ENCODE data around the gene CTIF.

Gene CTIF

DNA sequence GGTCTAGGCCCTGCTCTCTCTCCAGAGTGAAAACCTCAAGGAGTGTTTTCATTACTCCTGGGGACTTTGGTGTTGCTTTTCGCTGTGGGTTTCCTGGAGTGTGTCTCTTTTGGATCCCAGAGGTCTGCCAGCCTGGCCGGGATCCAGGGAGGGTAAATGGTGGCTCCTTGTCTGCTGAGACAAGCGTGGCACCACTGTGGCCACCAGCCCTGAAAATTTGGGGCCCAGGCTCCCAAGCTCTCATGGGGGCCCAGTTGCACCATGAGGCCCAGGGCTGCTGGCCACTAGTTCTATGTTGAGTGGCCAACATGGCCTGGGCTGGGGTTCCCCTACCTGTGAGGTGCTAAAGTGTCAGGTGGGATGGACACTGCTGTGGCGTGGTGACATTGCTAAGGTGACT, 144.8 kb downstream of the CTIF start:
- no peak for FAIRE-seq
- no peak for TF ChIP-seq SPI1 (IDR thresholded peaks at IDR 0.05; ENCODE audit: low read depth, low read length)
- no peak for TF ChIP-seq TAF1 (IDR thresholded peaks at IDR 0.05; ENCODE audit: low read depth, low read length)
- no peak for TF ChIP-seq POLR2A (IDR thresholded peaks at IDR 0.05; ENCODE audit: low read depth, low read length)
- no peak for TF ChIP-seq POU2F2 (IDR thresholded peaks at IDR 0.05; ENCODE audit: low read depth, low read length)
- TF ChIP-seq POLR2AphosphoS5 (IDR thresholded peaks at IDR 0.05; ENCODE audit: low read depth, low read length) = no peak
- no peak for TF ChIP-seq PAX5 (IDR thresholded peaks at IDR 0.05; ENCODE audit: insufficient read depth, low read length, severe bottlenecking)
- DNase-seq (ENCODE audit: insufficient read length, low spot score) = no peak

DNA sequence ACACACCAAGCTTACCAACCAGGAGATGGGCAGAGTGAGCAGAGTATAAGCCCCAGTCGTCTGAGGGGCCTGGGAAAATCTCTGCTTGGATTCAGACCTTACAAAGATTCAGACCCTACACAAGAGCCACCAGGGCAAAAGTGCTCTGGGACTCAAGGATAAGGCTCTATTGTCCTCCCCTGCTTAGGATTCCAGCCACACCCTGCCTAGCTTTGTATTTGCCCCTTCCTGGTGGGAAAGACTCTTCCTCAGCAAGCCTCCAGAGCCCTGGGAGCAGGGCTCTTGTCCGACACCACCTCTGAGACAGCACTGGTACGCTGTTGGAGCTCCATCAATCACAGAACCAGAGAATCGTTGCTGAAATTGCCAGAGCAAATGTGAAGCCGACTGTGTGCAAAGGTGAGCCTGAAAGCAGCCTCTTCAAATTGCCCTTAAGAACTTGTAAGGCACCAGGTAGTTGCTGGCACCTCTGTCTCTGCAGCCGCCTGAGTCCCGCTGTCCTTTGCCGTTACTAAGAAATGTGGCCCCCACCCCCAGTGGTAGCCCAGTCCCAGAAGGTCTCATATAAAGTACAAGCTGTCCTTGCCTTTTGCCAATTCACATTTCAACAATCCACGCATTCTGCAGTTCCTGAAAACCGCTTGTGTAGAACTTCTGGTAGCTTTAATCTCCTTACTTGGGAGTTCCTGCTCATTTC, 148.7 kb downstream of the CTIF start:
- DNase-seq (ENCODE audit: insufficient read length, low spot score) (no peak), FAIRE-seq (no peak)
- no peak for TF ChIP-seq POLR2AphosphoS5 (IDR thresholded peaks at IDR 0.05; ENCODE audit: low read depth, low read length)
- TF ChIP-seq PAX5 (IDR thresholded peaks at IDR 0.05; ENCODE audit: insufficient read depth, low read length, severe bottlenecking) = no peak

DNA sequence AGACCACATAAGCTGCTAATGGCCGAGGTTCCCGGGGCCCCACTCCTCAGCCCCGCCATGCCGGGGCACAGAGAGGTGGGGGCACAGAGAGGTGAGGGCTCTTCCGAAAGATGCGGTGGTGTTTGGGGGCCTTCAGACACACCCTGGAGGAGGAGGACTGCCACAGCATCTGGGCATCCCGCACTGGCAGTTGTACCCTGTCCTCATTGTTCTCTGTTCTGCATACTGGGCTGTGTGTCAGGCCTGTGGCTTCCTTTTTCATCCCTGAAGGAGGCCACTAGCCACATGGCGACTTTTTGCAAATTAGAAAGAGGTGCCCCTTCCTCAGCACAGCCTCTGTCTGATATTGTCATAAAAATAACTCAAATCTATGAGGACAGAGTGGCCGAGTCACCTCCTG, 150.1 kb downstream of the CTIF start:
- FAIRE-seq (no peak), DNase-seq (ENCODE audit: insufficient read length, low spot score) (no peak)

GRCh38 chr18:48689548-48689947, 150.7 kb downstream of the CTIF start:
- no peak for DNase-seq (ENCODE audit: insufficient read length, low spot score)
- no peak for TF ChIP-seq POLR2AphosphoS5 (IDR thresholded peaks at IDR 0.05; ENCODE audit: low read depth, low read length)
- FAIRE-seq = no peak

More for the DNA sequence above, 150.1 kb downstream of the CTIF start:
- TF ChIP-seq PAX5 (IDR thresholded peaks at IDR 0.05; ENCODE audit: insufficient read depth, low read length, severe bottlenecking) (no peak), POLR2A (IDR thresholded peaks at IDR 0.05; ENCODE audit: low read depth, low read length) (no peak), SPI1 (IDR thresholded peaks at IDR 0.05; ENCODE audit: low read depth, low read length) (no peak), TAF1 (IDR thresholded peaks at IDR 0.05; ENCODE audit: low read depth, low read length) (no peak), POU2F2 (IDR thresholded peaks at IDR 0.05; ENCODE audit: low read depth, low read length) (no peak), POLR2AphosphoS5 (IDR thresholded peaks at IDR 0.05; ENCODE audit: low read depth, low read length) (no peak)

GRCh38 chr18:48690494-48690893, 151.7 kb downstream of the CTIF start:
- DNase-seq (ENCODE audit: insufficient read length, low spot score) = no peak
- no peak for FAIRE-seq
- TF ChIP-seq POLR2A (IDR thresholded peaks at IDR 0.05; ENCODE audit: low read depth, low read length) (no peak), SPI1 (IDR thresholded peaks at IDR 0.05; ENCODE audit: low read depth, low read length) (no peak), POU2F2 (IDR thresholded peaks at IDR 0.05; ENCODE audit: low read depth, low read length) (no peak), PAX5 (IDR thresholded peaks at IDR 0.05; ENCODE audit: insufficient read depth, low read length, severe bottlenecking) (no peak)

DNA sequence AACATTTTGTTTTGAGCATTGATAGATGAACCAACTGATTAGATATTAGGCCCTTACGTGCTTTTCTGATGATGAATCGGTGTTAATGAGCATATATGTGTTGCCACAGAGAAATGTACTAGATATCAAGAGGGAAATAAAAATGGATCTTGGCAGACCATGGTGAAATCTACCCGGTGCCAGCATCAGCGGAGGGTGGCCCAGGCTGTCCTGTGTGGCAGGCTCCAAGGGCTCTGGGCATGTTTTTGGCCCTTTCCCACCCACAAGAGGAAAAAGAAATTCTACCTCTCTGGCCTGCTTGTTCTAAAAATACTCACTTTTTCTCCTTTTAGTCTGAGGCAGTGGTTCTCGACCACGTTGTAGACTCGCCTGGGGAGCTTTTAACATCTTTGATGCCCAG, 154.2 kb downstream of the CTIF start:
- no peak for TF ChIP-seq PAX5 (IDR thresholded peaks at IDR 0.05; ENCODE audit: insufficient read depth, low read length, severe bottlenecking)
- TF ChIP-seq SPI1 (IDR thresholded peaks at IDR 0.05; ENCODE audit: low read depth, low read length) = no peak
- TF ChIP-seq POU2F2 (IDR thresholded peaks at IDR 0.05; ENCODE audit: low read depth, low read length) = no peak
- no peak for TF ChIP-seq POLR2AphosphoS5 (IDR thresholded peaks at IDR 0.05; ENCODE audit: low read depth, low read length)
- no peak for TF ChIP-seq TAF1 (IDR thresholded peaks at IDR 0.05; ENCODE audit: low read depth, low read length)
- TF ChIP-seq POLR2A (IDR thresholded peaks at IDR 0.05; ENCODE audit: low read depth, low read length) = no peak
- FAIRE-seq (no peak), DNase-seq (ENCODE audit: insufficient read length, low spot score) (no peak)

- DNase-seq (ENCODE audit: insufficient read length, low spot score) (no peak), FAIRE-seq (no peak)
- TF ChIP-seq POLR2AphosphoS5 (IDR thresholded peaks at IDR 0.05; ENCODE audit: low read depth, low read length) (no peak), PAX5 (IDR thresholded peaks at IDR 0.05; ENCODE audit: insufficient read depth, low read length, severe bottlenecking) (no peak), TAF1 (IDR thresholded peaks at IDR 0.05; ENCODE audit: low read depth, low read length) (no peak), POU2F2 (IDR thresholded peaks at IDR 0.05; ENCODE audit: low read depth, low read length) (no peak), POLR2A (IDR thresholded peaks at IDR 0.05; ENCODE audit: low read depth, low read length) (no peak), SPI1 (IDR thresholded peaks at IDR 0.05; ENCODE audit: low read depth, low read length) (no peak)
Measured at GRCh38 chr18:48693625-48694262, 154.9 kb downstream of the CTIF start.

DNA sequence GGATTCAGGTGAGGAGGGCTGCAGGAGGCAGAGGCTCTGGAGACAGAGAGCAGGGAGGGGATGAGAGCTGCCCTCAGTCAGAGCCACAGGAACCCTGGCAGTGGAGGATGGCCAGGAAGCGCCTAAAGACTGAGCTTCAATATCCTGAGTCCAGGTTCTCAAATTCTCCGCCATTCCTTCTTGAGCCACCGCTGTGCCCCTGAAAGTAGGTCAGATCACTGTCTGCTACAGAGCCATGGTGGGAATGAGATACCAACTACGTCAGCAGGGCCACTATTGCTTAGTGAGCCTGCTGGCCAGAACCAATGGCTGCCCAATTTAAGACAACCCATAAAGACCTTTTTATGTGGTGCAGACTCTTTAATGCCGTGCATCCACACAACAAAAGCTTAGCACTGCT, 155.5 kb downstream of the CTIF start:
- TF ChIP-seq POU2F2 (IDR thresholded peaks at IDR 0.05; ENCODE audit: low read depth, low read length) (no peak), POLR2AphosphoS5 (IDR thresholded peaks at IDR 0.05; ENCODE audit: low read depth, low read length) (no peak), PAX5 (IDR thresholded peaks at IDR 0.05; ENCODE audit: insufficient read depth, low read length, severe bottlenecking) (no peak), TAF1 (IDR thresholded peaks at IDR 0.05; ENCODE audit: low read depth, low read length) (no peak), POLR2A (IDR thresholded peaks at IDR 0.05; ENCODE audit: low read depth, low read length) (no peak), SPI1 (IDR thresholded peaks at IDR 0.05; ENCODE audit: low read depth, low read length) (no peak)
- DNase-seq (ENCODE audit: insufficient read length, low spot score) (no peak), FAIRE-seq (no peak)

DNA sequence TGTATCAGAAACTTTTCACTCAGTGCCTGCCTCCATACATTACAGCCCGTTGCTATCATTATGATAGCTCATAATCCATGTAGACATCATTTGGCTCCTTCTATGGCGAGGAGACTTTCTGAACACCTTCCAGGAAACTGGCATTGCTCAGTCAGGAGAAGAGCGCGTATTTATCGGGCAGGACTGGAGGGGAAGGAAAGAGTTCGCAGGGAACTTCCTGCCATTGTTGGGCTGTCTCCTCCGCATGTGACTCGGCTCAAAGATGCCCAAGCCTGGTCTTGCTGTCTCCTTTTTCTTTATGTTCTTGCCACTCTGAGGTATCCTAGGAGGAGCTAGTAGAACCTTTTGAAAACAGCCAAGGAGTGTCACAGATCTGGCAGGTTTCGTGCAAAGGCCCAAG, 156.8 kb downstream of the CTIF start:
- no peak for FAIRE-seq
- DNase-seq (ENCODE audit: insufficient read length, low spot score) = no peak
- TF ChIP-seq POLR2AphosphoS5 (IDR thresholded peaks at IDR 0.05; ENCODE audit: low read depth, low read length) (no peak), TAF1 (IDR thresholded peaks at IDR 0.05; ENCODE audit: low read depth, low read length) (no peak), PAX5 (IDR thresholded peaks at IDR 0.05; ENCODE audit: insufficient read depth, low read length, severe bottlenecking) (no peak), SPI1 (IDR thresholded peaks at IDR 0.05; ENCODE audit: low read depth, low read length) (no peak), POLR2A (IDR thresholded peaks at IDR 0.05; ENCODE audit: low read depth, low read length) (no peak), POU2F2 (IDR thresholded peaks at IDR 0.05; ENCODE audit: low read depth, low read length) (no peak)

GRCh38 chr18:48696218-48696617, 157.4 kb downstream of the CTIF start:
- no peak for FAIRE-seq
- TF ChIP-seq POU2F2 (IDR thresholded peaks at IDR 0.05; ENCODE audit: low read depth, low read length) (no peak), POLR2A (IDR thresholded peaks at IDR 0.05; ENCODE audit: low read depth, low read length) (no peak), SPI1 (IDR thresholded peaks at IDR 0.05; ENCODE audit: low read depth, low read length) (no peak), PAX5 (IDR thresholded peaks at IDR 0.05; ENCODE audit: insufficient read depth, low read length, severe bottlenecking) (no peak)
- DNase-seq (ENCODE audit: insufficient read length, low spot score) = no peak

Data from GM12891 (cell line).